ENCODE data around the gene VTI1B. TPM values are rescaled to one million over a fixed set of nuclear protein-coding genes. Genes with fewer than 3 reads are reported as not detected.
A peak's percentile ranks its signal among the peaks of the same experiment; 100 is the strongest.

VTI1B gene
- total and polyA plus RNA-seq, 2 of the 4 experiments (the other 2 are of a cell fraction), result 61.8 to 90.2 TPM

- Histone ChIP-seq H2BK15ac (ENCODE audit: low read depth, low read length) (no peak overlapping the region), H2BK120ac (ENCODE audit: low read depth, low read length) (peak overlapping the region; percentile 33; the same call in 1 of the 2 replicates), H3K9me1 (ENCODE audit: insufficient read depth, low read length) (peaks cover 7% of the 10 kb centered on the region), H4K5ac (ENCODE audit: low read depth, low read length) (no peak overlapping the region), H3K9ac (ENCODE audit: low read depth, low read length) (peak overlapping the region; percentile 61), H2BK5ac (ENCODE audit: low read depth, low read length, poor library complexity, severe bottlenecking) (peak overlapping the region; percentile 55), H2AK5ac (ENCODE audit: low read depth, low read length) (peak overlapping the region; percentile 84), H3K4me3 (ENCODE audit: insufficient read depth, low read depth, low read length) (peak overlapping the region; percentile 75), H3K9me3 (ENCODE audit: control insufficient read depth, insufficient read depth, low read length) (no peaks in the 10 kb centered on the region), H3K36me3 (ENCODE audit: control insufficient read depth, insufficient read depth, low read length) (peaks cover 19% of the 10 kb centered on the region), H3K4ac (ENCODE audit: low read depth, low read length) (peak overlapping the region; percentile 86), H4K91ac (ENCODE audit: insufficient read depth, low read depth, low read length) (peak overlapping the region; percentile 59), H2BK20ac (ENCODE audit: low read depth, low read length) (no peak overlapping the region; the same call in 1 of the 2 replicates), H3K56ac (ENCODE audit: extremely low read depth, insufficient read depth, low read length) (peak overlapping the region; percentile 48; the same call in 1 of the 2 replicates), H3K27ac (ENCODE audit: insufficient read depth, low read length) (peak overlapping the region; percentile 31), H2AFZ (replicated peaks; ENCODE audit: low read length, poor library complexity) (peak overlapping the region; percentile 90), H3K4me1 (ENCODE audit: control insufficient read depth, insufficient read depth, low read length) (peaks cover 4% of the 10 kb centered on the region), H3K23ac (ENCODE audit: low read depth, low read length) (peak overlapping the region; percentile 84), H3K4me2 (ENCODE audit: low read depth, low read length) (peak overlapping the region; percentile 76), H3K18ac (ENCODE audit: low read depth, low read length) (no peak overlapping the region), H3K27me3 (ENCODE audit: control insufficient read depth, insufficient read depth, low read length) (no peaks in the 10 kb centered on the region), H3K79me1 (ENCODE audit: low read depth in 1 of 2, low read length in 2 of 2) (peaks cover 24 to 47% of the 10 kb centered on the region in 2 experiments), H4K20me1 (ENCODE audit: insufficient read depth, low read length) (peaks cover 16% of the 10 kb centered on the region; the same call in 1 of the 2 replicates), H2AK9ac (replicated peaks; ENCODE audit: low read depth, low read length, poor library complexity) (peak overlapping the region; percentile 80), H4K8ac (ENCODE audit: low read depth in 2 of 2, low read length in 2 of 2) (peak overlapping the region; percentile 10 to 66; a peak in 3 of 4 replicates), H3K14ac (replicated peaks; ENCODE audit: low read depth, low read length) (peak overlapping the region; percentile 81)
- DNase-seq (peak; percentile 95), ATAC-seq (ENCODE audit: low read depth) (peak; percentile 80)
- TF ChIP-seq CEBPB (IDR thresholded peaks at IDR 0.05; ENCODE audit: low read depth, low read length), result no peak
- TF ChIP-seq CHD1 (IDR thresholded peaks at IDR 0.05; ENCODE audit: low read depth, low read length), result no peak
- no peak for TF ChIP-seq RFX5 (IDR thresholded peaks at IDR 0.05; ENCODE audit: low read depth, low read length)
- peak; percentile 21; the same call in 1 of the 2 replicates for TF ChIP-seq MXI1 (IDR thresholded peaks at IDR 0.05; ENCODE audit: borderline replicate concordance, low read depth, low read length)
- TF ChIP-seq ELK1 (IDR thresholded peaks at IDR 0.05; ENCODE audit: borderline replicate concordance, low read depth, low read length), result no peak
- no peak for TF ChIP-seq SMC3 (IDR thresholded peaks at IDR 0.05; ENCODE audit: low read depth, low read length)
- TF ChIP-seq RAD21 (IDR thresholded peaks at IDR 0.05; ENCODE audit: low read length), result no peak
- in situ Hi-C loops (cut with MboI; ENCODE audit: low sequenced_read_pairs) (no loop called here), dilution Hi-C loops (cut with HindIII; ENCODE audit: low sequenced_read_pairs, unreplicated experiment) (no loop called here), intact Hi-C loops (cut with micrococcal nuclease) (no loop called here)
- CTCF ChIA-PET, result interaction anchor here (1.0 to 2.5 kb wide), 1 partner anchor 9 kb away, joined by 7 to 9 read pairs; no protein-coding TSS in a partner anchor
- POLR2A ChIA-PET (ENCODE audit: unreplicated experiment), result interaction anchor here (0.5 kb wide), 1 partner anchor 82 kb away, joined by 4 read pairs; no protein-coding TSS in a partner anchor
- 0% methylated on average over 15 of the region's 21 CpGs; no CpG with 5 or more reads in 1 of the 2 experiments for WGBS, 2 experiments (ENCODE audit: extremely low coverage in 2 of 2, insufficient read length in 1 of 2)
- BruUV-seq (replicated peaks), result no TSS peak
Measured at GRCh38 chr14:67694791-67695393, 20.5 kb upstream of the VTI1B start.

Measured in IMR-90 (cell line).